PC-9 (cell line): Measurements from ENCODE around the gene SERPINI1.

ENCODE experiments used
- CTCF ChIP-seq: fragments of 200-600 bp; sonication (generic); conservative IDR thresholded peaks from 2 replicates; pipeline ENCODE4 v1.6.1; 2017; ENCODE audit warnings: mixed run types, antibody characterized with exemption, mild to moderate bottlenecking, moderate library complexity
- EZH2 ChIP-seq: fragments of 200-600 bp; sonication (generic); IDR thresholded peaks from 2 replicates; pipeline ENCODE4 v1.8.0; 2017; ENCODE audit warnings: antibody characterized with exemption, low read depth

- no peak for TF ChIP-seq CTCF
- no peak for TF ChIP-seq EZH2
Measured at GRCh38 chr3:167852216-167852615, 116.7 kb downstream of the SERPINI1 start.
